Stimulated activated CD4-positive, alpha-beta T cell treated with anti-CD3 and anti-CD28 coated beads, Interleukin-1b, Interleukin-23, amount 100 ng/mL, for 48 hours (primary cell): ENCODE measurements around the gene SREBF1.
"Not testable (repeated sequence)": the region's sequence is repeated elsewhere in the genome, so short reads cannot be mapped to it uniquely, and the experiment has no call there.

Experiments used
- DNase-seq: peaks from one replicate; pipeline ENCODE4 v3.0.0-alpha.2; 2020

Gene SREBF1

GRCh38 chr17:17809531-17810083 is 27.2 kb downstream of the SREBF1 start:
- no peak for DNase-seq

DNA sequence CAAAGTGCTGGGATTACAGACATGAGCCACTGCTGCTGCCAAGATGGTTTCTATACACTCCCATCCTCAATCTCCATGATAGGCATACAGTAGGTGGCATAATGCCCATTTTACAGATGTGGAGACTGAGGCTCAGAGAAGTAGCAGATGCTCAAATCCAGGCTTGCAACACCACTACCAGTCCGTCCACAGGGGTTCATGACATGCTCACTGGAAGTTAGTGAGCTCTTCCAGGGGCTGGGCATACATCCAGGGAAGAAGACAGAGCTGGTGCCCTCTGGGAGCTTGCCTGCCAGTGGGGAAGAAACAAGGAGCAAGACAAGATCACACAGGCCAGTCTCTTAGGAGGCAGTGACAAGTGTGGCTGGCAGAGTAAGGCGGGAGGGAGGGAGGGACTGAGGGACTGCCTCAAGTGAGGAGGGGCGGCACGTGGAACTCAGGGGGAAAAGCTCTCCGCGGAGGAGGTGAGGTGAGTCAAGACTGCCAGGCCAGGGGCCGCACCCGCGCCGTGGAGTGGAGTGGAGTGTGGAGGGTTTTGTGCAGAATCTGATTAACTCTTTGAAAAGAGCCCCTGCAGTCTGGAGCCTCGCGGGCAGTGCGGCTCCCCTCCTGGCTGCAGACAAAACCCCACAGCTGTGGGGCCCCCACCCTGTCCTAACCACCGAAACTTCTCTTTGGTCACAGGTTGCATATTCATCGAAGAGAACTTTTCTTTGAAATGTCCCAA is 27.9 kb downstream of the SREBF1 start:
- DNase-seq: no peak

DNA sequence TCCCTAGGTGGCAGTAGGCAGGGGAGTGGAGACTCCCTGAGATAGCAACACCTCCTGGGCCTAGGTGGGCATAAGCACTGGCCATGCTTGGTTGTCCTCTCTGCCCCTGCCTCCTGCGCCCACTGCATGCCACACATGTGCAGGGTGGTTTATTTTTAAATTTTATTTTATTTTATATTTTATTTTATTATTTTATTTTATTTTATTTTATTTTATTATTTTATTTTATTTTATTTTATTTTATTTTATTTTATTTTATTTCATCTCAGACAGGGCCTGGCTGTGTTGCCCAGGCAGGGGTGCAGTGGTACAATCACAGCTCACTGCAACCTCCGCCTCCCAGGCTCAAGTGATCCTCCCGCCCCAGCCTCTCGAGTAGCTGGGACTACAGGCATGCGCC is 28.6 kb downstream of the SREBF1 start:
- DNase-seq: not testable (repeated sequence)

DNA sequence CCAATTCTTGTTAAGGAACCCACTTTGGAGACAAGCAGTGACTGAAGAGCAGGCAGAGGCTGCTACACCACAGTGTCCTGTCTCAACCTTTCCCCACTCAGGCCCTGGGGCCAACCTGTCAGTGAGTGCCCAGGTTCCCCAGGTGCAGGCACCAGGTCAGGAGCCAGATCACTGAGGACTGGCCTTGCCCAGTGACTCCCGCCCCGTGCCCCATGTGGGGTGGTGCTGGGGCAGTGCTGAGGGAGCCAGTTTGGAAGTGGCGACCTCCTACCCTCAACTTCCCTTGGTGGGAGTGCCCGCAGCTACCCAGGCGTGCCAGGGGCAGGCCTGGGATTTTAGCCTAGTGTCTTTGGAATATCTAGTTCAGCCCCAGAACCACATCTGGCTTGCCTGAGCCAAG is 29.3 kb downstream of the SREBF1 start:
- DNase-seq: no peak

DNA sequence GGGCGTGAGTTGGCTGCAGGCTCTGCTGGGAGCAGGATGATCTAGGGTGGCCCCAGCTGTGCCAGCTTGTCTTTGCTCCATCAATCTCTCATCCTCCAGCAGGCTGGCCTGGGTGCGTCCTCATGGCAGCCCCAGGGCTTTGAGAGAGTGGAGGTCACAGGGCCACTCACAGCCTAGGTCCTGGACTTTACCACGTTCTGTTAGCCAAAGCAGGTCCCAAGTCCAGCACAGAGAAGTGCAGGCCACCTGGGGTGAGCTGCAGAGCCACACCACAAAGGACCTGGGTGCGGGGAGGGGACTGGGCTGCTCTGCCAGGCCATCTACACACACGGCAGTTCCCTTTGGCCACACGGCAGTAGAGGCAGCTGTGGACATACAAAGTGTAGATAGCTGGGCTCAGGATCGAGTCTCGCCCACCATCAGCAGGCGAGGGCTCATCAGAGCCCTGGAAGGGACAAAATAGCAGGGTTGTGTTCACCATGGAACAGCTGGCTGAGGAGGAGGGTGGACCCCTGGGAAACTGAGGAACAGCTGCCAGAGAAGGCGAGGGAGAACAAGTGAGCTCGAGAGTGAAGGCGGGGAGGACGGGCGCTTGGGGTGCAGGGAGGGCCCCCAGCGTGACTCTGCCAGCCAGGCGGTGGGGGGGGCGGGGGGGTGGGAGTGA is 30.0 kb downstream of the SREBF1 start:
- no peak for DNase-seq

DNA sequence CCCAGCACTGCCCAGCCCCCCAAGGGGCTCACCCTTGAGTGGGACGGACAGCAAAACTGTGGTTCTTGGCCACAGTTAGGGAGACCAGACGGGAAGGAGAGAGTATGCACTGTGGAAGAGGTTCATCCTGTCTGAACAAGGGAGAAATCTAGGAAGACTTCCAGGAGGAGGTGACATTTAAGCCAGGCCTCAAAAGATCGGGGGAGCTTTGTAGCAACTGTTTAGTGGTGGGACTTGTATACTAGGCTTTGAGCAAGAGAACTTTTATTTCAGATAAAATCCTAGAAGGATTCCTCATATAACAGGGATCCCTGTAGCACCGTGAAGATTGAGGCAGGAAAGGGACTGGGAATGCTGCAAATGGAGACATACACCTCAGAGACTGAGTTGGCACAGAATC is 30.8 kb downstream of the SREBF1 start:
- no peak for DNase-seq

GRCh38 chr17:17805575-17805974 is 31.2 kb downstream of the SREBF1 start:
- DNase-seq: no peak

- DNase-seq: no peak
Observed at GRCh38 chr17:17804007-17804406, 32.8 kb downstream of the SREBF1 start.

DNA sequence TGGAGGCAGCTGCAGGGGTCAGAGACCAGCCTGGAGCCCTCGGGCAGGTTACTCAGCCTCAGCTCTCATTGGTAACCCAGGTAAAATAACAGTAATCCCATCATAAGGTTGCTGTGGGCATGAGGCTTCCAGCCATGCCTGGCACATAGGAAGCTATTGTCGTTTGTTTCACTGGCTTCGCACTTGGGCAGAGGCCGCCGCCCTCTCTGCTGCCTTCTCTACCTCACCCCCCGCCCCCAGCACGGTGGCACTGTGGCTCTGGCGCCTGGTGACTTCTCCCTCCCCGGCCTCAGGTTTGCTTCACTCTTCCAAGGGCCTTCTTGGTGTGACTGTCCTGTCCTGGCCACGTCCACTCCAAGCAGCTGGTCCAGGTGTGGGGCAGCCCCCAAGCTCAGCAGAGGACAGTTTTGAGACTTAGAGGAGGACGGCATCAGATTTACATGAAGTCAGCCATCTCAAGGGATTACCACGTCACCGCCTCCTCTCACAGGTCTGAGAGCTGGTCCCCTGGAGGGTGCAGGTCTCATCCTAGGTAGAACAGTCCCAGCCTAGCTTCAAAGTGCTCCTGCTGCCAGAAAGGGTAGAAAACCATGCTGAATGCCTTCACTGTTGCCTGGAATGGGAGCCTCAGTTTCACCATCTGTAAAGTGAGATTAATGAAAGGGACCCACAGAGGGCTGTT is 34.8 kb downstream of the SREBF1 start:
- DNase-seq: no peak

DNA sequence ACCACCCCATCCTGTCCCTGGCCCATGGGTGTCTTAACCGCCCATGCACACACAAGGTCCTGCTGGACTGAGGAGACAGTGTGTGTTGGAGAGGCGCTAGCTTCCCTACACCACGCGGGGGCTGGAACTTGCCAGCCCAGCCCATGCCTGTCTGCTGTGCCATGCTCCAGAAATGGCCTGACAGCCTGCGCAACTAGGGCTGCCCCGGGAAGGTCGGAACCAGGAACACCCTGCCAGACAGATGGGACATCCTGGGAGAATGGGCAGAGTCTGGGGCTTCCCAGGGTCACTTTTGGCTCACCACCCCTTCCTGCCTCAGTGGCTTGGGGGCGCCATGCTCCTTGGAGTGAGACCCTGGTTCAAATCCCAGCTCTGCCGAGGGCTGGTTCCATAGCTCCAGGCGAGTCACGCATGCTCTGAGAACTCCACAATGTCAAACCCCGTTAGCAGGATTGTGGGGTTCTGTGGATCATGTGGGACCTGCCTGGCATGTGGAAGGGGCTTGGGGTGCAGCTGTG is 36.2 kb downstream of the SREBF1 start:
- DNase-seq: no peak

GRCh38 chr17:17798573-17799255 is 38.1 kb downstream of the SREBF1 start:
- no peak for DNase-seq

DNA sequence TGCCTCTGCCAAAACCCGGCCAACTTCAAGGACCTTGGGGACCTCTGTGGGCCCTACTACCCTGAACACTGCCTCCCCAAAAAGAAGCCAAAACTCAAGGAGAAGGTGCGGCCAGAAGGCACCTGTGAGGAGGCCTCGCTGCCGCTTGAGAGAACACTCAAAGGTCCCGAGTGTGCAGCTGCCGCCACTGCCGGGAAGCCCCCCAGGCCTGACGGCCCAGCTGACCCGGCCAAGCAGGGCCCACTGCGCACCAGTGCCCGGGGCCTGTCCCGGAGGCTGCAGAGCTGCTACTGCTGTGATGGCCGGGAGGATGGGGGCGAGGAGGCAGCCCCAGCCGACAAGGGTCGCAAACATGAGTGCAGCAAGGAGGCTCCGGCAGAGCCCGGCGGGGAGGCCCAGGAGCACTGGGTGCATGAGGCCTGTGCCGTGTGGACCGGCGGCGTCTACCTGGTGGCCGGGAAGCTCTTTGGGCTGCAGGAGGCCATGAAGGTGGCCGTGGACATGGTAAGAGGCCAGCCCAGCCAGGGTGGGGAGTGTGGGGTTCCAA is 38.7 kb downstream of the SREBF1 start:
- no peak for DNase-seq

GRCh38 chr17:17797119-17797809 is 39.5 kb downstream of the SREBF1 start:
- DNase-seq: no peak

DNA sequence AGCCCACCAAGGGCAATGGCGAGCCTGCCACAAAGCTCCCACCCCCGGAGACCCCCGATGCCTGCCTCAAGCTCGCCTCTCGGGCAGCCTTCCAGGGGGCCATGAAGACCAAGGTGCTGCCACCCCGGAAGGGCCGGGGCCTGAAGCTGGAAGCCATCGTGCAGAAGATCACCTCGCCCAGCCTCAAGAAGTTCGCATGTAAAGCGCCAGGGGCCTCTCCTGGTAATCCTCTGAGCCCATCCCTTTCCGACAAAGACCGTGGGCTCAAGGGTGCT is 40.1 kb downstream of the SREBF1 start:
- DNase-seq: no peak

DNA sequence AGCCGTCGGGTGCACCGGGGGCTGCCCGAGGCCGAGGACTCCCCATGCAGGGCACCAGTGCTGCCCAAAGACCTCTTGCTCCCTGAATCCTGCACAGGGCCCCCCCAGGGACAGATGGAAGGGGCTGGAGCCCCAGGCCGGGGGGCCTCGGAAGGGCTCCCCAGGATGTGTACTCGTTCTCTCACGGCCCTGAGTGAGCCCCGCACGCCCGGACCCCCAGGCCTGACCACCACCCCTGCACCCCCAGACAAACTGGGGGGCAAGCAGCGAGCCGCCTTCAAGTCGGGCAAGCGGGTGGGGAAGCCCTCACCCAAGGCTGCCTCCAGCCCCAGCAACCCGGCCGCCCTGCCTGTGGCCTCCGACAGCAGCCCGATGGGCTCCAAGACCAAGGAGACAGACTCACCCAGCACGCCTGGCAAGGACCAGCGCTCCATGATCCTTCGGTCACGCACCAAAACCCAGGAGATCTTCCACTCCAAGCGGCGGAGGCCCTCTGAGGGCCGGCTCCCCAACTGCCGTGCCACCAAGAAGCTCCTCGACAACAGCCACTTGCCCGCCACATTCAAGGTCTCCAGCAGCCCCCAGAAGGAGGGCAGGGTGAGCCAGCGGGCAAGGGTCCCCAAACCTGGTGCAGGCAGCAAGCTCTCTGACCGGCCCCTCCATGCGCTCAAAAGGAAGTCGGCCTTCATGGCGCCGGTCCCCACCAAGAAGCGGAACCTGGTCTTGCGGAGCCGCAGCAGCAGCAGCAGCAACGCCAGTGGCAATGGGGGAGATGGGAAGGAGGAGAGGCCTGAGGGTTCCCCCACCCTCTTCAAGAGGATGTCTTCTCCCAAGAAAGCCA is 40.6 kb downstream of the SREBF1 start:
- DNase-seq: no peak

GRCh38 chr17:17795296-17795695 is 41.5 kb downstream of the SREBF1 start:
- DNase-seq: no peak

DNA sequence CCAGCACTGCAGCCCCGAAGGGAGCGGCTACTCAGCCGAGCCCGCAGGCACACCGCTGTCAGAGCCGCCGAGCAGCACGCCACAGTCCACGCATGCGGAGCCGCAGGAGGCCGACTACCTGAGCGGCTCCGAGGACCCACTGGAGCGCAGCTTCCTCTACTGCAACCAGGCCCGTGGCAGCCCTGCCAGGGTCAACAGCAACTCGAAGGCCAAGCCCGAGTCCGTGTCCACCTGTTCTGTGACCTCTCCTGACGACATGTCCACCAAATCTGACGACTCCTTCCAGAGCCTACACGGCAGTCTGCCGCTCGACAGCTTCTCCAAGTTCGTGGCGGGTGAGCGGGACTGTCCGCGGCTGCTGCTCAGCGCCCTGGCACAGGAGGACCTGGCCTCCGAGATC is 42.4 kb downstream of the SREBF1 start:
- no peak for DNase-seq

DNA sequence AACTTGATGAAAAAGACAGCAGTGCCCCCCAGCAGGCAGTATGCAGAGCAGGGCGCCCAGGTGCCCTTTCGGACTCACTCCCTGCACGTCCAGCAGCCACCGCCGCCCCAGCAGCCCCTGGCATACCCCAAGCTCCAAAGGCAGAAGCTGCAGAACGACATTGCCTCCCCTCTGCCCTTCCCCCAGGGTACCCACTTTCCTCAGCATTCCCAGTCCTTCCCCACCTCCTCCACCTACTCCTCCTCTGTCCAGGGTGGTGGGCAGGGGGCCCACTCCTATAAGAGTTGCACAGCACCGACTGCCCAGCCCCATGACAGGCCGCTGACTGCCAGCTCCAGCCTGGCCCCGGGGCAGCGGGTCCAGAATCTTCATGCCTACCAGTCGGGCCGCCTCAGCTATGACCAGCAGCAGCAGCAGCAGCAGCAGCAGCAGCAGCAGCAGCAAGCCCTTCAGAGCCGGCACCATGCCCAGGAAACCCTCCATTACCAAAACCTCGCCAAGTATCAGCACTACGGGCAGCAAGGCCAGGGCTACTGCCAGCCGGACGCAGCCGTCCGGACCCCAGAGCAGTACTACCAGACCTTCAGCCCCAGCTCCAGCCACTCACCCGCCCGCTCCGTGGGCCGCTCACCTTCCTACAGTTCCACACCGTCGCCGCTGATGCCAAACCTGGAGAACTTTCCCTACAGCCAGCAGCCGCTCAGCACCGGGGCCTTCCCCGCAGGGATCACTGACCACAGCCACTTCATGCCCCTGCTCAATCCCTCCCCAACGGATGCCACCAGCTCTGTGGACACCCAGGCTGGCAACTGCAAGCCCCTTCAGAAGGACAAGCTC is 43.2 kb downstream of the SREBF1 start:
- no peak for DNase-seq

GRCh38 chr17:17792551-17793377 is 44.0 kb downstream of the SREBF1 start:
- DNase-seq: peak; percentile 54
